Vagina (tissue), 2 donors: Measurements from ENCODE around the gene LVRN.

ENCODE experiments used
- CTCF ChIP-seq, 3 experiments: fragments of 450-650 bp in 2 of 3; fragments of 200-600 bp in 1 of 3; sonication (generic) in 1 of 3; IDR thresholded peaks; one replicate each; pipeline ENCODE4 v1.5.1; 2017 to 2019; ENCODE audit warnings: antibody characterized with exemption in 3 of 3, mild to moderate bottlenecking in 2 of 3, moderate library complexity in 2 of 3
- POLR2A ChIP-seq, 2 donors: fragments of 450-650 bp; IDR thresholded peaks; one replicate each; pipeline ENCODE4 v1.6.1; 2017; ENCODE audit warnings: antibody characterized with exemption in 2 of 2, mild to moderate bottlenecking in 2 of 2, moderate library complexity in 2 of 2
- POLR2AphosphoS5 ChIP-seq, 2 donors: sonication (generic); formaldehyde crosslinking; IDR thresholded peaks; one replicate each; pipeline ENCODE4 v1.9.0; 2017; ENCODE audit warnings: antibody characterized with exemption in 2 of 2, mild to moderate bottlenecking in 2 of 2, low read depth in 1 of 2; ENCODE audit not compliant: insufficient read depth in 1 of 2

DNA sequence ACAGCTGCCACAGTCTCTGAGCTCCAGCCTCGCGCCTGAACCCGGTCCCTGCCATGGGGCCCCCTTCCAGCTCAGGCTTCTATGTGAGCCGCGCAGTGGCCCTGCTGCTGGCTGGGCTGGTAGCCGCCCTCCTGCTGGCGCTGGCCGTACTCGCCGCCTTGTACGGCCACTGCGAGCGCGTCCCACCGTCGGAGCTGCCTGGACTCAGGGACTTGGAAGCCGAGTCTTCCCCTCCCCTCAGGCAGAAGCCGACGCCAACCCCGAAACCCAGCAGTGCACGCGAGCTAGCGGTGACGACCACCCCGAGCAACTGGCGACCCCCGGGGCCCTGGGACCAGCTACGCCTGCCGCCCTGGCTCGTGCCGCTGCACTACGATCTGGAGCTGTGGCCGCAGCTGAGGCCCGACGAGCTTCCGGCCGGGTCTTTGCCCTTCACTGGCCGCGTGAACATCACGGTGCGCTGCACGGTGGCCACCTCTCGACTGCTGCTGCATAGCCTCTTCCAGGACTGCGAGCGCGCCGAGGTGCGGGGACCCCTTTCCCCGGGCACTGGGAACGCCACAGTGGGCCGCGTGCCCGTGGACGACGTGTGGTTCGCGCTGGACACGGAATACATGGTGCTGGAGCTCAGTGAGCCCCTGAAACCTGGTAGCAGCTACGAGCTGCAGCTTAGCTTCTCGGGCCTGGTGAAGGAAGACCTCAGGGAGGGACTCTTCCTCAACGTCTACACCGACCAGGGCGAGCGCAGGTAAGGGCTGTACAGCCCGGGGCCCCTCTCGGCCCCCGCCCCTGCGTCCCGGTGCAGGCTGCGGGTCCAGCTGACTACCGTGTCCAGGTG, 509 bp downstream of the LVRN start:
- TF ChIP-seq CTCF (IDR thresholded peaks at IDR 0.05) = no peak
- no peak for TF ChIP-seq POLR2A (IDR thresholded peaks at IDR 0.05)
- no peak for TF ChIP-seq POLR2AphosphoS5 (IDR thresholded peaks at IDR 0.05; ENCODE audit: insufficient read depth in 1 of 2, low read depth in 1 of 2)
